ENCODE measurements around the gene FDPS. TPM values are rescaled to one million over a fixed set of nuclear protein-coding genes. Genes with fewer than 3 reads are reported as not detected.
A peak's percentile ranks its signal among the peaks of the same experiment; 100 is the strongest.

Gene FDPS
- total RNA-seq, 1 experiment from 2014 or later, result 410 TPM

DNA sequence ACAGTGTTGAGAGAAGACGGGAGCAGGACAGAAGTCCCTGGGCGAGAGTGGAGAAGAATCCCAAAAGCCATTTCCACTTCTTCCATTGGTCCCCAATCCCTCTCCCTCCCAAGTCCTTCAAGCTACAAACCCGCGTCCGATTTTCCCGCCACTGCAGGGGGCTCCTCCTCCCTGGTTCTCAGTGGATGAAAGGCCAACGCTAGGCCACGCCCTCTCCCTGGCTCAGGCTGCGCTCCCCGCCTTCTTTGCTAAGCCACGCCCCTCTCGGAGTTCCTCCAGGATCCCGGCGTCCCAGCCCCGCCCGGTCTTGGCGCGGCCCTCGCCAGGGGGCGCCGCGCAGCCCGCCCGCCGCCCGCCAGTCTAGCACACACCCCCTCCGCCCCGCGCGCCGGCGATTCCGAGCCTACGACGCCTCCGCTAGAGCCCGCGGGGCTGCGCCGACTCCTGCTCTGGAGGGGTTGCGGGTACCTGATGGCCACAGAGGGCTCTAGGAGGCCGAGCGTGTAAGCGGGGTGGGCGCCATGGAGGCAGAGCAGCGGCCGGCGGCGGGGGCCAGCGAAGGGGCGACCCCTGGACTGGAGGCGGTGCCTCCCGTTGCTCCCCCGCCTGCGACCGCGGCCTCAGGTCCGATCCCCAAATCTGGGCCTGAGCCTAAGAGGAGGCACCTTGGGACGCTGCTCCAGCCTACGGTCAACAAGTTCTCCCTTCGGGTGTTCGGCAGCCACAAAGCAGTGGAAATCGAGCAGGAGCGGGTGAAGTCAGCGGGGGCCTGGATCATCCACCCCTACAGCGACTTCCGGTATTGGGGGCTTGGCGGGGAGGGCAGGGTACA, 31.4 kb upstream of the FDPS start, which contains the start of gene HCN3:
Gene HCN3 (plus strand): TSS at position 394 of the 832 bp plus-strand sequence. CDS start 128 bp downstream, at position 522.
- Mint-ChIP-seq H3K4me1 (ENCODE audit: low read depth, unreplicated experiment) (peaks cover 31% of the 10 kb centered on the region), H3K27ac (ENCODE audit: unreplicated experiment) (no peak within 1 kb of the TSS), H3K36me3 (ENCODE audit: insufficient read depth, unreplicated experiment) (peaks cover 39% of the 10 kb centered on the region), H3K27me3 (ENCODE audit: unreplicated experiment) (no peaks in the 10 kb centered on the region), H3K4me3 (ENCODE audit: low read depth, unreplicated experiment) (peak within 1 kb of the TSS; percentile 75), H3K9me3 (ENCODE audit: low read depth, unreplicated experiment) (no peaks in the 10 kb centered on the region)
- CTCF ChIA-PET, result interaction anchor here (0.7 to 1.5 kb wide), 7 partner anchors 15 to 633 kb away, joined by 3 to 19 read pairs (median 6); partner anchors contain the start of genes FDPS, KRTCAP2 and SCAMP3
- TF ChIP-seq, protein P1, sequence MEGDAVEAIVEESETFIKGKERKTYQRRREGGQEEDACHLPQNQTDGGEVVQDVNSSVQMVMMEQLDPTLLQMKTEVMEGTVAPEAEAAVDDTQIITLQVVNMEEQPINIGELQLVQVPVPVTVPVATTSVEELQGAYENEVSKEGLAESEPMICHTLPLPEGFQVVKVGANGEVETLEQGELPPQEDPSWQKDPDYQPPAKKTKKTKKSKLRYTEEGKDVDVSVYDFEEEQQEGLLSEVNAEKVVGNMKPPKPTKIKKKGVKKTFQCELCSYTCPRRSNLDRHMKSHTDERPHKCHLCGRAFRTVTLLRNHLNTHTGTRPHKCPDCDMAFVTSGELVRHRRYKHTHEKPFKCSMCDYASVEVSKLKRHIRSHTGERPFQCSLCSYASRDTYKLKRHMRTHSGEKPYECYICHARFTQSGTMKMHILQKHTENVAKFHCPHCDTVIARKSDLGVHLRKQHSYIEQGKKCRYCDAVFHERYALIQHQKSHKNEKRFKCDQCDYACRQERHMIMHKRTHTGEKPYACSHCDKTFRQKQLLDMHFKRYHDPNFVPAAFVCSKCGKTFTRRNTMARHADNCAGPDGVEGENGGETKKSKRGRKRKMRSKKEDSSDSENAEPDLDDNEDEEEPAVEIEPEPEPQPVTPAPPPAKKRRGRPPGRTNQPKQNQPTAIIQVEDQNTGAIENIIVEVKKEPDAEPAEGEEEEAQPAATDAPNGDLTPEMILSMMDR (IDR thresholded peaks at IDR 0.05; ENCODE audit: unreplicated experiment), result peak; percentile 82
- BruUV-seq (replicated peaks), result no TSS peak
- intact Hi-C loops (cut with micrococcal nuclease; ENCODE audit: unreplicated experiment), result no loop called here
- DNase-seq, result peak; percentile 99

DNA sequence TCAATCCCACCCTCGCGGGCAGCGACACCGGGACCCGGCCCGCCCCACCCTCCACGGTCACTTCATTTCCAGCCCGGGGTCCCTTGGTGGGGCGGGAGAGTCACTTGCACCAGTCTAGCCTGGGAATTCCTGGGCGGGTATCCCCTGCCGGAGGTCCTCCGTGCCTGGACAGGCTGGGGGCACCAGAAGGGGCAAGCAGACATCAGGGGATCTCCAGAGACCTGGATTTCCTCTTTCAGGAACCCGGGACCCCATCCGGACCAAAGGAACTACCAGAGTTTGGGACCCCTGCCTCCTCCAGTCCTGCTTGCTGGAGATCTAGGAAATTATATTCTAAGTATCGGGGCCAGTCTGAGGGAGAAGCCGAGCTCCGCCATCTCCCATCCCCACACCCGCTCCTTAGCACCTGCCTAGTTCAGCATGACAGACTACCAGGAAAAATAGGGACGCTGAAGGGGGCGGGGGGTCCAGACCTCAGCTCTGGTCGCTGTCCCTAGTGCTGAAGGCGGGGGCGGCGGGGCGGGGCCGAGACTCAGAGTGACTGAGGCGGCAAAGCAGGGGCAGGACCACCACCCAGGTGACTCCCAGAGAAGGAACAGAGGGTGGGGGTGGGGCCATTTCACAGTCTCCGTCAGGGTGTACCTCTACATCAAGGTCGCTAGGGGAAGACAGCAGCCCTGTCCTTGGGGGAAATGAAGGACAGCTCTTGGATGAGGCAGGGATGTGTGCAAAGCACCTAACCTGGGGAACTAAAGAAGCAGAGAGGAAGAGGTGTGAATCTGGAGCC, 30.6 kb upstream of the FDPS start:
- peaks cover 34% of the 10 kb centered on the region for H3K36me3 Mint-ChIP-seq (ENCODE audit: insufficient read depth, unreplicated experiment)
- intact Hi-C loops (cut with micrococcal nuclease; ENCODE audit: unreplicated experiment), result loop anchor here (2.0 kb wide), 1 partner anchor 45 kb away; no protein-coding TSS in a partner anchor
- BruUV-seq (replicated peaks), result no TSS peak
- TF ChIP-seq, protein P1 (IDR thresholded peaks at IDR 0.05; ENCODE audit: unreplicated experiment), result peak; percentile 75
- H3K4me3 Mint-ChIP-seq (ENCODE audit: low read depth, unreplicated experiment), result peak overlapping the region; percentile 75
- H3K27ac Mint-ChIP-seq (ENCODE audit: unreplicated experiment), result no peak overlapping the region
- H3K27me3 Mint-ChIP-seq (ENCODE audit: unreplicated experiment), result no peaks in the 10 kb centered on the region
- peaks cover 27% of the 10 kb centered on the region for H3K4me1 Mint-ChIP-seq (ENCODE audit: low read depth, unreplicated experiment)
- peak; percentile 78 for DNase-seq
- H3K9me3 Mint-ChIP-seq (ENCODE audit: low read depth, unreplicated experiment), result no peaks in the 10 kb centered on the region
- CTCF ChIA-PET, result interaction anchor here (0.6 to 1.5 kb wide), 7 partner anchors 16 to 632 kb away, joined by 3 to 19 read pairs (median 5); partner anchors contain the start of genes FDPS and SCAMP3

DNA sequence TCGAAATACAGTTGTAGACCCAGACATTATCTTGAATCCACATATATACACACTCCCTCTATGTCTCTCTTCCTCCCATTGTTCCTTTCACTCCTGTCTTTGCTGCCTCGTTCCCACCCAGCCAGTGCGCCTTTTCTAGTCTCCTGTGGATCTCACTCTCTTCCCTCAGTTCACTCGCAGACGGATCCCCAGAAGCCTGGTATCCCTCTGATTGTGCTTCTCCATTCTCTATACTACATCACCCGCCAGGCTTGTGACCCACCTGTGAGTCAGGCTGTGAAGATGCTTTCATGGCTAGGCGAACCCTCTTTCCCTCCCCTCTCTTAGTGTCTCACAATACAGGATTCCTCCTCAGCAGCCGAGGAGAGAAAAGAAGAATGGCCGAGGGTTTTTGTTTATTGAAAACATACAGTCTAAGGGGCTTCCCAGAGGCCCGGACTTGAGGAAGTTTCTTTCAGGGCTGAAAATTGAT, 29.9 kb upstream of the FDPS start:
- Mint-ChIP-seq H3K4me3 (ENCODE audit: low read depth, unreplicated experiment) (peak overlapping the region; percentile 75), H3K27me3 (ENCODE audit: unreplicated experiment) (no peaks in the 10 kb centered on the region), H3K27ac (ENCODE audit: unreplicated experiment) (no peak overlapping the region), H3K4me1 (ENCODE audit: low read depth, unreplicated experiment) (peaks cover 27% of the 10 kb centered on the region), H3K36me3 (ENCODE audit: insufficient read depth, unreplicated experiment) (peaks cover 28% of the 10 kb centered on the region), H3K9me3 (ENCODE audit: low read depth, unreplicated experiment) (no peaks in the 10 kb centered on the region)
- CTCF ChIA-PET, result interaction anchor here (0.6 to 1.5 kb wide), 5 partner anchors 27 to 173 kb away, joined by 3 to 19 read pairs (median 5); partner anchors contain the start of gene FDPS
- TF ChIP-seq, protein P1 (IDR thresholded peaks at IDR 0.05; ENCODE audit: unreplicated experiment), result no peak
- intact Hi-C loops (cut with micrococcal nuclease; ENCODE audit: unreplicated experiment), result loop anchor here (2.0 kb wide), 1 partner anchor 44 kb away; no protein-coding TSS in a partner anchor
- no peak for DNase-seq
- BruUV-seq (replicated peaks), result TSS peak; percentile 53

DNA sequence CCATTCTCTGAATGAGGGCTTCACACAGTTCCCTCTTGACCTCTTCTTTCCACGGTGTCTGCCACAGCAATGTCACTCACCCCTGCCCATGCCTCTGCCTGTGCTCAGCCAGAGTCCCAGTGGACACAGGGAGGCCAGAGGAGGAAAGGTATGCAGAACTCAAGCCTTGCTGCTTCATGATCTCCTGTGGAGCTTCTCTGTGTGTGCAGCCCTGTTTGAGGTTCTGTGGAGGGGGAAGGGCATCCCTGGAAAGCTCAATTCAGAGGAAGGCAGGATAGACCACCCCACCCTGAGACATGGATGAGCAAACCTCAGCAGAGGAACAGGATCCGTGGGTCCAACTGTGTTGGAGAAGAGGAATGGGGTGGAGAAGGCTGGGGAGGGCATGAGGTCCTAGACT, 29.4 kb upstream of the FDPS start:
- CTCF ChIA-PET, result interaction anchor here (1.4 to 1.5 kb wide), 2 partner anchors 27 to 29 kb away, joined by 5 to 10 read pairs; partner anchors contain the start of gene FDPS
- Mint-ChIP-seq H3K27me3 (ENCODE audit: unreplicated experiment) (no peaks in the 10 kb centered on the region), H3K4me1 (ENCODE audit: low read depth, unreplicated experiment) (peaks cover 27% of the 10 kb centered on the region), H3K9me3 (ENCODE audit: low read depth, unreplicated experiment) (no peaks in the 10 kb centered on the region), H3K27ac (ENCODE audit: unreplicated experiment) (no peak overlapping the region), H3K4me3 (ENCODE audit: low read depth, unreplicated experiment) (no peak overlapping the region), H3K36me3 (ENCODE audit: insufficient read depth, unreplicated experiment) (peaks cover 27% of the 10 kb centered on the region)
- intact Hi-C loops (cut with micrococcal nuclease; ENCODE audit: unreplicated experiment), result loop anchor here (2.0 kb wide), 1 partner anchor 44 kb away; no protein-coding TSS in a partner anchor
- TF ChIP-seq, protein P1 (IDR thresholded peaks at IDR 0.05; ENCODE audit: unreplicated experiment), result no peak
- DNase-seq, result no peak
- BruUV-seq (replicated peaks), result no TSS peak
